ENCODE results near the gene IKZF3.

GRCh38 chr17:39816272-39816671, 47.8 kb downstream of the IKZF3 start:
- TF ChIP-seq CTCF (IDR thresholded peaks at IDR 0.05; ENCODE audit: borderline replicate concordance, extremely low read depth, low read length, poor library complexity, severe bottlenecking) (no peak), EZH2 (IDR thresholded peaks at IDR 0.05; ENCODE audit: borderline replicate concordance, low read depth, low read length, severe bottlenecking) (no peak)
